Mesodermal cell (in vitro differentiated cells): ENCODE data around the gene LCN1.
"Not testable (repeated sequence)": the region's sequence is repeated elsewhere in the genome, so short reads cannot be mapped to it uniquely, and the experiment has no call there.

ENCODE experiments used
- H3K27ac ChIP-seq: 2 replicates; pipeline ENCODE4 v1.7.0; 2013; ENCODE audit warnings: mild to moderate bottlenecking, low read depth, low read length, moderate library complexity; ENCODE audit not compliant: severe bottlenecking
- H3K36me3 ChIP-seq: 2 replicates; pipeline ENCODE4 v1.7.1; 2013; ENCODE audit warnings: mild to moderate bottlenecking, low read length, moderate library complexity; ENCODE audit not compliant: control insufficient read depth, insufficient read depth
- H3K4me1 ChIP-seq: one replicate; pipeline ENCODE4 v1.7.1; 2013; ENCODE audit warnings: mild to moderate bottlenecking, low read length; ENCODE audit not compliant: insufficient read depth, control insufficient read depth, poor library complexity, severe bottlenecking
- H3K4me3 ChIP-seq: 2 replicates; pipeline ENCODE4 v1.7.0; 2013; ENCODE audit warnings: low read length, control low read depth, mild to moderate bottlenecking; ENCODE audit not compliant: insufficient read depth, poor library complexity, severe bottlenecking; ENCODE audit errors: extremely low read depth
- H3K9me3 ChIP-seq: 2 replicates; pipeline ENCODE4 v1.7.1; 2013; ENCODE audit warnings: mild to moderate bottlenecking, low read length, moderate library complexity; ENCODE audit not compliant: control insufficient read depth
- WGBS, 2 experiments: methylation state at CpG; one replicate each; pipeline ENCODE4 v1.1.5; 2013; ENCODE audit warnings: missing lambda C conversion rate in 2 of 2; ENCODE audit not compliant: insufficient coverage in 2 of 2; 5-methylcytosine and 5-hydroxymethylcytosine counted together

The LCN1 gene

DNA sequence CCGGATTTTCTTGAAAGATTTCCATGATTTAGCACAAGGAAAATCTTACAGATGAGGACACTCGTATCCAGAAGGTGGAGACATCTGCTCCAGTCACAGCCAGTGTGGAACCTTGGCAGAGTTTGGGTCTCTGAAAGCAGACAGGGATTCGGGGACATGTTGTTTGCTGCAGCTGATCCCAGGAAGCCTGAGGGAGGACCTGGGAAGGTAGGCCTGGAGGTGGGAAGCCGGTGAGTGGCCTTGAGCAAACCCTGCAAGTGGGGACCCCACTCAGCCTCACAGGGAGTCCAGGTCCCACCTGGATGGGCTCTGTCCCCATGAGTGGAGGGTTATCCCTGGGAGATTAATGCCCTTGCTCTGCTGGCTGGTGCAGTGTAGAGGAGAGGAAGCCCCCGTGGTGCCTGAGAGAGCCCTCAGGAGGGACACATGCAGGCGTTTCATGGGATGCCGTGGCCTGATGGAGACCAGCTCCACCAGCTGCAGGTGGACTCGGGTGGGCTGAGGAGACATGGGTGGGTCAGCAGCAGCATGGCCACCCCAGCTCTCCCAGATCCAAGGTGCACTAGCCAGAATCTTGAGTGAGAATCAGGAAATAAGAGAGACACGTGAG, 12.9 kb upstream of the LCN1 start:
- Histone ChIP-seq H3K36me3 (peaks cover 20% of the 10 kb centered on the region), H3K27ac (no peak overlapping the region), H3K9me3 (no peaks in the 10 kb centered on the region), H3K4me3 (no peak overlapping the region), H3K4me1 (peaks cover 4% of the 10 kb centered on the region)
- 92 to 97% methylated on average over 8 to 9 of the region's 9 CpGs for WGBS, 2 experiments

DNA sequence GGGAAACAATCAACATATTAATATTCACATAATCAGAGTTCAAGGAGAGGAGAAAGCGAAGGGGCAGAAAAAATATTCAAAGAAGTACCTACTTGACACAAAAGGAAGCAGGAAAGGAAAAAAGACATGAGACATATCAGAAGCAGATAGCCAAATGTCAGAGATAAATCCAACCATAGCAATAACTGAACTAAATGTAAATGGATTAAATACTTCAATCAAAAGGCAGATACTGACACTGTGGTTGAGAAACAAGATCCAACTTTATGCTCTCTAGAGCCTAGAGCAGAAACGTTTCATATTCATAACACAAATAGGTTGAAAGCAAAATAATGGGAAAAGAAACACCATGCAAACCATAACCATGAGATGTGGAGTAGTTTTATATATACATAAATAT, 11.8 kb upstream of the LCN1 start:
- Histone ChIP-seq H3K4me1 (peaks cover 4% of the 10 kb centered on the region), H3K27ac (no peak overlapping the region), H3K9me3 (no peaks in the 10 kb centered on the region), H3K4me3 (no peak overlapping the region), H3K36me3 (peaks cover 10% of the 10 kb centered on the region)
- WGBS, 2 experiments: no CpG with 5 or more reads among the region's 2 CpGs

DNA sequence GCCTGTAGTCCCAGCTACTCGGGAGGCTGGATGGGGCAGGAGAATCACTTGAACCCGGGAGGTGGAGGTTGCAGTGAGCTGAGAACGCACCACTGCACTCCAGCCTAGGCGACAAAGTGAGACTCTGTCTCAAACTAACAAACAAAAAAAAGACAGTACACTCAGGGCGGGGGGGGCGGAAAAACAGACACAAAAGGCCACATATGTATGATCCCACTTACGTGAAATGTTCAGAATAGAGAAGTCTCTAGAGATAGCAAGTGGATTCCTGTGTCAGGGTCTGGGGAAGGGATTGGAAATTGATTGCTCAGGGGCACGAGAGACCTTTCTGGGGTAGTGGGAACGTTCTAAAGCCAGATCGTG, 9.0 kb upstream of the LCN1 start:
- Histone ChIP-seq H3K36me3 (no peaks in the 10 kb centered on the region), H3K27ac (no peak overlapping the region), H3K4me3 (no peak overlapping the region), H3K4me1 (no peaks in the 10 kb centered on the region), H3K9me3 (no peaks in the 10 kb centered on the region)
- WGBS, 2 experiments: 97% methylated on average over 7 to 8 of the region's 10 CpGs

DNA sequence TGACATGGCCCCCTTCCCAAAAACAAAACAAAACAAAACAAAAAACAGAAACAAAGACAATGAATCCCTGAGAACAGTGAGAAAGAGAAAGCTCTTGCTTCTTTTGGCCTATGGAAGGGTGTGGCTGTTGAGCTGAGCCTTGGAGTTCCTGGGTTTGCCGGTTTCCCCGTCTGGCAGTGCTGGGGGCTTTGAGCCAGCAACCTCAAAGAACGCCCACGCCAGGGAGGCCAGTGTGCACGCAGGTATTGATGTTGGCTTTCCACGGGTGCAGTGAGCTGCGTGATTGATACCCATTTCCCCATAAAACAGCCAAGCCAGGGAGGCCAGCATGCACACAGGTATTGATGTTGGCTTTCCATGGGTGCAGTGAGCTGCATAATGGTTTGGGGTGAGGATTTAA, 8.3 kb upstream of the LCN1 start:
- no peak overlapping the region for H3K27ac ChIP-seq
- no peaks in the 10 kb centered on the region for H3K4me1 ChIP-seq
- H3K4me3 ChIP-seq: no peak overlapping the region
- H3K36me3 ChIP-seq: no peaks in the 10 kb centered on the region
- 90 to 93% methylated on average over 2 to 4 of the region's 7 CpGs for WGBS, 2 experiments
- H3K9me3 ChIP-seq: no peaks in the 10 kb centered on the region

DNA sequence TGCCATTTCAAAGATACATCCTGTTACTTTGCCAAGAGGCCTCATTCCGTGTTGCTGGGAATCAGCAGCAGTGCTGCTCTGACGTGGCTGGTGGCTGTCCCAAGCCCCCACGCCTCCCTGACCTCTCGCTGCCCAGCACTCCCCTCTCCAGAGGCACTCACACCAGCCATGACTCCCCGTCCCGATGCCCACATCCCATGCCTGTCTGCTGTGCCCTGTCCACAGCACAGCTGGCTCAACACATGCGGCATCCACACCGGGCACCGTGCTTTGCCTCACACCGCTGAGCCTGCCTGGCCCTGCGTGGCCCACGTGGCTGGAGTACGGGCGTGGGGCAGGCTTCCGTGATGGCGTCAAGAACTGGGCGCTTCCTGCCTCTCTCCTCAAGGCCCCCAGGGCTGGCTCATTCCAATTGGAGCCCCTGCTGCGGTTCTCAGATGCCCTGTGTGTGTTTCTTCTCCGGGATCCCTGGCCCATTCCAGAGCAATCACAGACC, 7.8 kb upstream of the LCN1 start:
- H3K27ac ChIP-seq: no peak overlapping the region
- H3K4me3 ChIP-seq: no peak overlapping the region
- no peaks in the 10 kb centered on the region for H3K4me1 ChIP-seq
- H3K9me3 ChIP-seq: no peaks in the 10 kb centered on the region
- 91 to 92% methylated on average over 19 of the region's 19 CpGs for WGBS, 2 experiments
- H3K36me3 ChIP-seq: no peaks in the 10 kb centered on the region

DNA sequence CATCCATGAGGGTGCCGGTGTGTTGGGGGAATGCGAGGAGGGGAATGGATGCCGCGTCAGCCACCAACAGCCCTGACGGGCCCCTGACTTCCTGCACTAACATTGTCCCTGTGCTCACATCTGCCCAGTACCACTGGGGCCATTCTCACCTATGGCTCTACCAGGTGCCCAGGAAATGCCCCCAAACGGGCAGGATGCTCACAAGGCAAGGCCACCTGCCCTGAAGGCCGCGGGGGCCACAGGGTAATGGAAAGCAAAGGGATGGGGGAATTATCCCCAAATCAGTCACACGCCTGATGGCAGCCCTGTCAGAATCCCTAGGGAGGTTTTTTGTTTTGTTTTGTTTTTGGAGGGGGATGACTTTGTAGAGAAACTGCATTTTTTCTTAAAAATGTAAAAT, 7.3 kb upstream of the LCN1 start:
- WGBS, 2 experiments: 95 to 100% methylated on average over 1 to 4 of the region's 9 CpGs
- H3K27ac ChIP-seq, H3K4me1 ChIP-seq, H3K4me3 ChIP-seq, H3K9me3 ChIP-seq, H3K36me3 ChIP-seq: not testable (repeated sequence)

DNA sequence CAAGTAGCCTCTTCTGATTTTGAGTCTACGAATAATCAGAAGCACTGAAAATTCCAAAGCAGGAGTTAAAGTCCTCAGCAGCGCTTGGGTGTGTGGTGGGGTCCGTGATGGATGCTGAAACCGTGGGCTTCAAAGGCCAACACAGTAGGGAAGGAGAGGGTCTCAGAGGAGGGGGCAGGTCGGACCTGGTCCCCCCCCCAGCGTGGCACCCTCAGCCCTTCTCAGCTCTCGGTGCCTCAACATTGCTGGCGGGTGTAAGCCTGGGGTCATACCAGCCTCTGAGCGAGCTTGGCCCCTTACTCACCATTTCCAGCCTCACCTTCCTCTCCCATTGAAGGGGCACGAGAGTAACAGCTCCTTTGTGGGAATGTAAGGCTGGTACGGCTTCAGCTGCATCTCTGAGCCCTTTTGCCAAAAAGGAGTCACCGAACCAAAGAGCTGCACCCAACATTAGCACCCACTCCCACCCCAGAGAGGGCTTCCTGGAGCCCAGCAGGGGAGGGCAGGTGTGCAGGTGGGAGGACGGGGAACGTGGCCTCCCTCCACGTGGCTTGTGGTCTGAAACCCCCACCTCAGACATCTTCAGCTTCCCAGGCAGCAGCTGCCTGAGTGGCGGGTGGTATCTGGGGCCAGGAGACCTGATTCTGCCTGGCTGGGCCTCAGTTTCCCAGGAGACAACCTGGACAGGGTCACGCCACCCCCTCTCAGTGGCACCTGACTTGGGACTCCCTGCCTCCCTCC, 6.7 kb upstream of the LCN1 start:
- WGBS, 2 experiments: 91 to 94% methylated on average over 8 to 13 of the region's 17 CpGs

DNA sequence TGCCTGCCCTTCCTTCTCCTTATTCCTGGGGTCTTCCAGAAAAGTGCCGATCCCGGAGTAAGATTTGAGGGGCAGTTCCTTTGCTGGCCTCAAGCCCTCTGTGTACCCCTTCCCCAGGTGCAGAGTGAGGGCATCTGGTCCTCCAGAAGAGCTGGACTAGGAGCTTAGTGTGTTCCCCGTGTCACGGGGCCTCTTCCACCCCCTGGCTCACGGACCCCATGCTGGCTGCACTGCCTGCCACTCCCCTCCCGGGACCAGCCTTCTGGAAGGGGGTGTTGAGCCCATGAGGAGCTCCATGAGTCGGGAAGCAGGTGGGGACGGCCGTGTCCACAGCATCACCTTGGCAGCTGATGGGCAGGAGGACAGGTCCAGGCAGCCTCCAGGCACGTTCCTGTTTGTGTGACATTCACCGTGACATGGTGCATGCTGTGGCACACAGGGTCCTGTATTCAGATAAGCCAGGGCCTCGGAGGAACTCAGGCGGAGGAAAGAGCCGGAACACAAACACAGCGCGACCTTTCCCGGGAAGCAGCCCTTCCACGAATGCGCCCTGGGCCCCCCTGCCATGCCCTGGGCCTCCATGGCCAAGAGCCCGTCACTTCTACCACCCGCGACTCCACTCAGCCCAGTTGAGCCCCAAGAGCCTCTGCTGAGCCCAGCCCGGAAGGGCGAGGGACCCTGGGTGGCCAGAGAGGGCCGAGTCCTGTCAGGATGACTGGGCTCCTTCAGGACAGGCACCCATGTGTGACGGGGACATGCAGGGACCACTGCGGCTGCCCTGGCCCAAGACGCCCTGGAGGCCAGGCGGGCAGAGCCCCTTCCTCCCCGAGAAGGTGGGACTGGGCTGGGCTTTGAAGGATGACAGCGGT, 5.9 kb upstream of the LCN1 start:
- 91 to 94% methylated on average over 29 to 31 of the region's 31 CpGs for WGBS, 2 experiments
- Histone ChIP-seq H3K36me3 (no peaks in the 10 kb centered on the region), H3K9me3 (no peaks in the 10 kb centered on the region), H3K4me3 (no peak overlapping the region), H3K4me1 (no peaks in the 10 kb centered on the region), H3K27ac (no peak overlapping the region)

More for the DNA sequence above, 6.7 kb upstream of the LCN1 start:
- no peaks in the 10 kb centered on the region for H3K36me3 ChIP-seq
- H3K9me3 ChIP-seq: no peaks in the 10 kb centered on the region
- no peak overlapping the region for H3K4me3 ChIP-seq
- H3K4me1 ChIP-seq: no peaks in the 10 kb centered on the region
- H3K27ac ChIP-seq: no peak overlapping the region

DNA sequence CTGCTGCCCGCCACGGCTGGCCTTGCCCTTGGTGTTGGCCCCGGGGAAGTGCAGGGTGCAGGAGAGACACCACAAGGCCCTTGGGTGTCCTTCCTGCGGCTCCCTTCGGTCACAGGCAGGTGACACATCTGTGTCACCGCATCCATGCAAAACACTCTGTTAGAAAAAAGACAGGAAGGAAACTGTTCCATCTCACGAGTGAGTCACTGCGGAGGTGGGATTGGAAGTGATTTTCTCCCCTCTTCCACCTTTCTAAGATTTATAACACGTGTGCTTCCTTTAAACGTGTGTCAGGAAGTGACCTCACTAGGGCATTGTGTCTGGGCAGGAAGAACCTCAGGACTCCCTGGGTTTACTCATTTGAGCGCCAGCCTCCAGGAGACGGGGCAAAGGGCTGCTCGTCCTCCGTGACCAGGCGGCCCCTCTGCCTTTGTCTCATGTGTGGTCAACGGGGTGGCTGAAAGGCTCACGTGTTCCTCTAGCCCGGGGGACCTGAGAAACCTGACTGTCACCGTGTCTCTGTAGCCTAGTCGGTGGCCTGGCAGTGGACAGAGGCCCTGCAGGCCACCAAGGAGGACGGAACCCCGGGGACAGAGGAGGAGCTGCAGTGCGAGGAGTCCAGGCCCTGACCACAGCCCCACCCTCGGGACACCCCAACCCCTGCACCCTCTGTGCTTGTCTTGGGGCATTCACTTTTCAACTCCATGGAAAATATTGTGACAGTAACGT, 4.9 kb upstream of the LCN1 start:
- WGBS, 2 experiments: 94% methylated on average over 19 to 22 of the region's 25 CpGs
- no peaks in the 10 kb centered on the region for H3K36me3 ChIP-seq
- H3K27ac ChIP-seq: no peak overlapping the region
- H3K9me3 ChIP-seq: no peaks in the 10 kb centered on the region
- H3K4me1 ChIP-seq: no peaks in the 10 kb centered on the region
- no peak overlapping the region for H3K4me3 ChIP-seq

DNA sequence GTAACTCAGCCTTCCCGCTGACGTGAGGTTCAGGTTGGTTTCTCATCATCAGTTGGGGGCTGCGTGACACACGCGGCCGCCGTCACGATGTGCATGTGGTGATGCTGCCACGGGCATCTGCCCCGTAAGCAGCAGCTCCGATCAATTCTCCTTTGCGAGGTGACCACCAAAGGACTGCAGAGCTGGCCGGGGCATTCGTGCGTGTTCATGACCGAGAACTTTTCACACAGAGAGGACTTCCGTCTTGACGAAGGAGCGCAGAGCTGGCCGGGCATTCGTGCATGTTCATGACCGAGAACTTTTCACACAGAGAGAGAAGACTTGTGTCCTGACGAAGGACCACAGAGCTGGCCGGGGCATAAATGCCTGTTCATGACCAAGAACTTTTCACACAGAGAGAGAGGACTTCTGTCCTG, 3.8 kb upstream of the LCN1 start:
- peaks cover 3% of the 10 kb centered on the region for H3K4me1 ChIP-seq
- WGBS, 2 experiments: 95 to 96% methylated on average over 24 of the region's 24 CpGs
- H3K4me3 ChIP-seq: no peak overlapping the region
- no peaks in the 10 kb centered on the region for H3K36me3 ChIP-seq
- H3K27ac ChIP-seq: no peak overlapping the region
- no peaks in the 10 kb centered on the region for H3K9me3 ChIP-seq
